ENCODE data around the gene BMP6.

DNA sequence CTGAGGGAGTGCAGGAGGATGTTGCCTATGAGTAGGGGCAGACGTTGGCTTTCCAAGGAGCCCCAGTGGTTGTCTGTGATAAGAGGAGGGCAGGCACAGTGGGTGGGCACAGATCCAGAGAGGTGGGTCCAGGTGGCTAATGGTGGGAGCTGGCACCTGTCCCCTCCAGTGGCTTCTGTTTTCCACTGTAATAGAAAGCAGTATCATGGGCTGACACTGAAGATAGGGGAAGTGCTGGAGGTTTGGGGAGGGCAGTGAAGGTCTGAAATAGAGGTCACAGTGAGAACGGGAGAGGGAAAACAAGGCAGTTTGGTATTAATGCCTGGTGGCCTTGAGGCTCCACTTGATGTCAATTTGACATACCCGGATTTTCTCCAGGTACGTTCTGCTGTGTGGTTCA lies 195.1 kb downstream of the BMP6 start:
- TF ChIP-seq, protein P1, sequence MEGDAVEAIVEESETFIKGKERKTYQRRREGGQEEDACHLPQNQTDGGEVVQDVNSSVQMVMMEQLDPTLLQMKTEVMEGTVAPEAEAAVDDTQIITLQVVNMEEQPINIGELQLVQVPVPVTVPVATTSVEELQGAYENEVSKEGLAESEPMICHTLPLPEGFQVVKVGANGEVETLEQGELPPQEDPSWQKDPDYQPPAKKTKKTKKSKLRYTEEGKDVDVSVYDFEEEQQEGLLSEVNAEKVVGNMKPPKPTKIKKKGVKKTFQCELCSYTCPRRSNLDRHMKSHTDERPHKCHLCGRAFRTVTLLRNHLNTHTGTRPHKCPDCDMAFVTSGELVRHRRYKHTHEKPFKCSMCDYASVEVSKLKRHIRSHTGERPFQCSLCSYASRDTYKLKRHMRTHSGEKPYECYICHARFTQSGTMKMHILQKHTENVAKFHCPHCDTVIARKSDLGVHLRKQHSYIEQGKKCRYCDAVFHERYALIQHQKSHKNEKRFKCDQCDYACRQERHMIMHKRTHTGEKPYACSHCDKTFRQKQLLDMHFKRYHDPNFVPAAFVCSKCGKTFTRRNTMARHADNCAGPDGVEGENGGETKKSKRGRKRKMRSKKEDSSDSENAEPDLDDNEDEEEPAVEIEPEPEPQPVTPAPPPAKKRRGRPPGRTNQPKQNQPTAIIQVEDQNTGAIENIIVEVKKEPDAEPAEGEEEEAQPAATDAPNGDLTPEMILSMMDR (conservative IDR thresholded peaks at IDR 0.05; ENCODE audit: low read length) = no peak
- TF ChIP-seq EZH2phosphoT487 (IDR thresholded peaks at IDR 0.05; ENCODE audit: borderline replicate concordance, low read depth, low read length) = no peak

All from OCI-LY7 (cell line).